ENCODE measurements around the gene NLE1.

DNA sequence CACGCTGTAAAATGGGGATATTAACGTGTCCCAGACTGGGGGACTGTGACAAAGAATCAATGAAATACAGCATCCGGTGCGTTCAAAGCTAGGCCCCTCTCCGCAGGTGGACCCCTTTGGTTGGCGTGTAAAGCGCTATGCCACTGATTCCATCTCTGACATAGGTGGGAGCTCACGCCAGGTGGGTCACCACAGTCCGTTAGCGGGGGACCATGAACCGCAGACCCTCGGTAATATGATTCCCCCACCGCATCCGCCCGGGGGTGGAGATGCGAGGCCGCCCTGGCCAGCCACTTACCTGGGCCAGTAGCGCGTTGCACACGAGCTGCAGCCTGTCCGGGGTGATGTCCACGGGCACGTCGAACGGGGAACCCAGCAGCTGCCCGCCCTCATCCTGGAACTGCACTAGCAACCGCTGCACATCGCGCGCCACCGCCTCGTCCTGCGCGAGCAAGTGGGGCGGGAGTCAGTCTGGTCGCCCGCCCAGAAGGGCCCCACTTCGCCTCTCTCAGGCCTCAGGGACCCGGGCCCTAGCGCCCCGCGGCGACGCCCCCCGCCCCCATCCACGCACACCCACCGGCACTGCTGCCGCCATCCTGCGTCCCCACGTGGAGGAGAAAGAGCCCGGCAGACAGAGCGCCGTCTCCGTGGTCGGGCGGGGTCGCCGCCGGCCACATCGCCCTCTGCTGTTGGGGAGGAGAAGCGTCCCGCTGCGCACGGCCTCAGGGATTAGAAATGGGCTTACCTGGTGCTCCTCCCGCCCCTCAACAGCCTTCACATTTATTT is at the start of gene NLE1:
- TF ChIP-seq, protein P1, sequence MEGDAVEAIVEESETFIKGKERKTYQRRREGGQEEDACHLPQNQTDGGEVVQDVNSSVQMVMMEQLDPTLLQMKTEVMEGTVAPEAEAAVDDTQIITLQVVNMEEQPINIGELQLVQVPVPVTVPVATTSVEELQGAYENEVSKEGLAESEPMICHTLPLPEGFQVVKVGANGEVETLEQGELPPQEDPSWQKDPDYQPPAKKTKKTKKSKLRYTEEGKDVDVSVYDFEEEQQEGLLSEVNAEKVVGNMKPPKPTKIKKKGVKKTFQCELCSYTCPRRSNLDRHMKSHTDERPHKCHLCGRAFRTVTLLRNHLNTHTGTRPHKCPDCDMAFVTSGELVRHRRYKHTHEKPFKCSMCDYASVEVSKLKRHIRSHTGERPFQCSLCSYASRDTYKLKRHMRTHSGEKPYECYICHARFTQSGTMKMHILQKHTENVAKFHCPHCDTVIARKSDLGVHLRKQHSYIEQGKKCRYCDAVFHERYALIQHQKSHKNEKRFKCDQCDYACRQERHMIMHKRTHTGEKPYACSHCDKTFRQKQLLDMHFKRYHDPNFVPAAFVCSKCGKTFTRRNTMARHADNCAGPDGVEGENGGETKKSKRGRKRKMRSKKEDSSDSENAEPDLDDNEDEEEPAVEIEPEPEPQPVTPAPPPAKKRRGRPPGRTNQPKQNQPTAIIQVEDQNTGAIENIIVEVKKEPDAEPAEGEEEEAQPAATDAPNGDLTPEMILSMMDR (IDR thresholded peaks at IDR 0.05) = peak; percentile 74 to 90 (median 81)
- TF ChIP-seq POLR2AphosphoS5 (IDR thresholded peaks at IDR 0.05; ENCODE audit: insufficient read depth in 1 of 2, low read depth in 1 of 2) = peak; percentile 29 to 68
